Stimulated activated CD4-positive, alpha-beta T cell treated with anti-CD3 and anti-CD28 coated beads, TNF-alpha, amount 100 ng/mL, for 24 hours (primary cell): Measurements from ENCODE around the gene SLC6A11.

Source experiments
- DNase-seq, 3 experiments: peaks; one replicate each; pipeline ENCODE4 v3.0.0-alpha.2; 2020; ENCODE audit warnings: low read depth in 3 of 3

Gene SLC6A11

GRCh38 chr3:10887015-10887414 lies 71.0 kb downstream of the SLC6A11 start:
- no peak for DNase-seq

GRCh38 chr3:10888518-10889090 lies 72.6 kb downstream of the SLC6A11 start:
- no peak for DNase-seq

GRCh38 chr3:10889206-10889960 lies 73.4 kb downstream of the SLC6A11 start:
- no peak for DNase-seq

GRCh38 chr3:10890665-10891064 lies 74.6 kb downstream of the SLC6A11 start:
- DNase-seq = no peak

- no peak for DNase-seq
These were observed 76.6 kb downstream of the SLC6A11 start for GRCh38 chr3:10892622-10893021.

- DNase-seq = no peak
These were observed 85.4 kb downstream of the SLC6A11 start for GRCh38 chr3:10901296-10901945.

- DNase-seq = no peak
These were observed 91.2 kb downstream of the SLC6A11 start for GRCh38 chr3:10907262-10907661.

- DNase-seq = no peak
These were observed 94.3 kb downstream of the SLC6A11 start for GRCh38 chr3:10910367-10910766.

GRCh38 chr3:10911350-10912002 lies 95.4 kb downstream of the SLC6A11 start:
- DNase-seq = no peak

- no peak for DNase-seq
These were observed 96.8 kb downstream of the SLC6A11 start for GRCh38 chr3:10912786-10913185.

GRCh38 chr3:10915376-10915775 lies 99.3 kb downstream of the SLC6A11 start:
- DNase-seq = no peak

- no peak for DNase-seq
These were observed 101.1 kb downstream of the SLC6A11 start for GRCh38 chr3:10917176-10917575.

- no peak for DNase-seq
These were observed 102.0 kb downstream of the SLC6A11 start for GRCh38 chr3:10918011-10918410.

GRCh38 chr3:10919636-10920035 lies 103.6 kb downstream of the SLC6A11 start:
- no peak for DNase-seq

GRCh38 chr3:10925436-10926255 lies 109.6 kb downstream of the SLC6A11 start:
- no peak for DNase-seq

- no peak for DNase-seq
These were observed 110.3 kb downstream of the SLC6A11 start for GRCh38 chr3:10926256-10926810.

- DNase-seq = no peak
These were observed 110.9 kb downstream of the SLC6A11 start for GRCh38 chr3:10926811-10927521.

- DNase-seq = no peak
These were observed 111.5 kb downstream of the SLC6A11 start for GRCh38 chr3:10927551-10927950.

GRCh38 chr3:10928407-10928960 lies 112.5 kb downstream of the SLC6A11 start:
- DNase-seq = no peak

GRCh38 chr3:10928961-10929471 lies 113.0 kb downstream of the SLC6A11 start:
- no peak for DNase-seq
